H9 (cell line): ENCODE data around the gene PDE1C. TPM values are rescaled to one million over a fixed set of nuclear protein-coding genes. Genes with fewer than 3 reads are reported as not detected.

ENCODE experiments used
- DNase-seq: peaks from one replicate; pipeline ENCODE4 v3.0.0-alpha.2; 2017
- H2AFZ ChIP-seq: one replicate; pipeline ENCODE4 v1.6.1; 2013; ENCODE audit warnings: mild to moderate bottlenecking, low read length, control low read depth, moderate library complexity
- H2AK5ac ChIP-seq: 2 replicates; pipeline ENCODE4 v1.6.1; 2013; ENCODE audit warnings: low read length, control low read depth, mixed read lengths; ENCODE audit not compliant: insufficient read length
- H2BK120ac ChIP-seq: one replicate; pipeline ENCODE4 v1.6.1; 2013; ENCODE audit warnings: low read depth, mild to moderate bottlenecking, low read length, control low read depth, inconsistent platforms; ENCODE audit not compliant: poor library complexity, severe bottlenecking
- H2BK12ac ChIP-seq: 2 replicates; pipeline ENCODE4 v1.6.1; 2013; ENCODE audit warnings: low read length, control low read depth, mixed read lengths, low read depth; ENCODE audit not compliant: insufficient read length
- H2BK15ac ChIP-seq: 2 replicates; pipeline ENCODE4 v1.6.1; 2013; ENCODE audit warnings: low read depth, low read length, control low read depth
- H2BK20ac ChIP-seq: one replicate; pipeline ENCODE4 v1.6.1; 2013; ENCODE audit warnings: low read depth, mild to moderate bottlenecking, low read length, control low read depth, inconsistent platforms; ENCODE audit not compliant: poor library complexity, severe bottlenecking
- H2BK5ac ChIP-seq: 2 replicates; pipeline ENCODE4 v1.6.1; 2013; ENCODE audit warnings: low read length, control low read depth, mixed read lengths; ENCODE audit not compliant: insufficient read length
- H3K14ac ChIP-seq: 2 replicates; pipeline ENCODE4 v1.6.1; 2013; ENCODE audit warnings: low read length, control low read depth; ENCODE audit not compliant: insufficient read depth
- H3K18ac ChIP-seq: 2 replicates; pipeline ENCODE4 v1.6.1; 2013; ENCODE audit warnings: low read depth, mild to moderate bottlenecking, mixed read lengths, low read length, control low read depth; ENCODE audit not compliant: insufficient read length
- H3K23ac ChIP-seq: 2 replicates; pipeline ENCODE4 v1.6.1; 2013; ENCODE audit warnings: low read length, control low read depth, mixed read lengths, low read depth; ENCODE audit not compliant: insufficient read length
- H3K23me2 ChIP-seq: 2 replicates; pipeline ENCODE4 v1.6.1; 2013; ENCODE audit warnings: low read depth, mild to moderate bottlenecking, mixed read lengths, low read length, control low read depth; ENCODE audit not compliant: insufficient read length, poor library complexity, severe bottlenecking
- H3K27ac ChIP-seq: 2 replicates; pipeline ENCODE4 v1.5.1; 2013; ENCODE audit warnings: low read length, control low read depth, mixed read lengths, low read depth; ENCODE audit not compliant: insufficient read length
- H3K27me3 ChIP-seq: 2 replicates; pipeline ENCODE4 v1.6.1; 2013; ENCODE audit warnings: low read length, control low read depth, inconsistent platforms; ENCODE audit not compliant: insufficient read depth
- H3K4ac ChIP-seq: 2 replicates; pipeline ENCODE4 v1.6.1; 2013; ENCODE audit warnings: low read depth, mild to moderate bottlenecking, control low read depth, inconsistent platforms, low read length, moderate library complexity
- H3K4me1 ChIP-seq: 2 replicates; pipeline ENCODE4 v1.6.1; 2013; ENCODE audit warnings: low read length, control low read depth, inconsistent platforms; ENCODE audit not compliant: insufficient read depth
- H3K4me2 ChIP-seq: 2 replicates; pipeline ENCODE4 v1.6.1; 2013; ENCODE audit warnings: low read length, control low read depth, mixed read lengths; ENCODE audit not compliant: insufficient read length, insufficient read depth
- H3K56ac ChIP-seq: 2 replicates; pipeline ENCODE4 v1.6.1; 2013; ENCODE audit warnings: low read depth, mild to moderate bottlenecking, mixed read lengths, low read length, control low read depth; ENCODE audit not compliant: insufficient read length
- H3K79me1 ChIP-seq: 2 replicates; pipeline ENCODE4 v1.6.1; 2013; ENCODE audit warnings: low read depth, mild to moderate bottlenecking, moderate library complexity, low read length, control low read depth, inconsistent platforms; ENCODE audit not compliant: insufficient read depth, poor library complexity, severe bottlenecking
- H3K79me2 ChIP-seq: 2 replicates; pipeline ENCODE4 v1.6.1; 2013; ENCODE audit warnings: low read length, control low read depth, inconsistent platforms; ENCODE audit not compliant: insufficient read depth
- H3K9ac ChIP-seq: 2 replicates; pipeline ENCODE4 v1.6.1; 2013; ENCODE audit warnings: low read length, control low read depth, mixed read lengths; ENCODE audit not compliant: insufficient read length; ENCODE audit errors: extremely low read depth
- H3K9me3 ChIP-seq: one replicate; pipeline ENCODE4 v1.6.1; 2013; ENCODE audit warnings: low read depth, low read length, inconsistent platforms; ENCODE audit not compliant: control insufficient read depth
- H3T11ph ChIP-seq: one replicate; pipeline ENCODE4 v1.6.1; 2013; ENCODE audit warnings: mild to moderate bottlenecking, low read length, control low read depth, inconsistent platforms
- H4K20me1 ChIP-seq: one replicate; pipeline ENCODE4 v1.6.1; 2013; ENCODE audit not compliant: control insufficient read depth, insufficient read length, insufficient read depth
- H4K5ac ChIP-seq: 2 replicates; pipeline ENCODE4 v1.6.1; 2013; ENCODE audit warnings: low read depth, mild to moderate bottlenecking, mixed read lengths, low read length, control low read depth; ENCODE audit not compliant: insufficient read length
- H4K8ac ChIP-seq: replicated peaks from 2 replicates; pipeline ENCODE4 v1.6.1; 2013; ENCODE audit warnings: low read length, control low read depth, mixed read lengths, low read depth; ENCODE audit not compliant: insufficient read length
- H4K91ac ChIP-seq: 2 replicates; pipeline ENCODE4 v1.6.1; 2013; ENCODE audit warnings: low read depth, mild to moderate bottlenecking, moderate library complexity, mixed read lengths, low read length, control low read depth; ENCODE audit not compliant: insufficient read length
- H3K27ac Mint-ChIP-seq, 3 experiments: 2 replicates in 2 of 3; 3 replicates in 1 of 3; pipeline ENCODE4 v1.8.0; 2020 to 2021; ENCODE audit warnings: mixed read lengths in 3 of 3, mild to moderate bottlenecking in 1 of 3, moderate library complexity in 1 of 3
- H3K27me3 Mint-ChIP-seq: 2 replicates; pipeline ENCODE4 v1.8.0; 2021; ENCODE audit warnings: low read depth, mild to moderate bottlenecking, moderate library complexity, mixed read lengths
- H3K36me3 Mint-ChIP-seq, 3 experiments: 2 replicates in 2 of 3; 3 replicates in 1 of 3; pipeline ENCODE4 v1.8.0; 2020 to 2021; ENCODE audit warnings: low read depth in 3 of 3, mixed read lengths in 3 of 3; ENCODE audit not compliant: insufficient read depth in 1 of 3
- H3K4me1 Mint-ChIP-seq, 2 experiments: 2 replicates each; pipeline ENCODE4 v1.8.0; 2020; ENCODE audit warnings: mixed read lengths in 2 of 2
- H3K4me3 Mint-ChIP-seq, 2 experiments: 2 replicates in 1 of 2; 3 replicates in 1 of 2; pipeline ENCODE4 v1.8.0; 2020 to 2021; ENCODE audit warnings: mild to moderate bottlenecking in 2 of 2, mixed read lengths in 2 of 2, moderate library complexity in 1 of 2
- H3K9me3 Mint-ChIP-seq, 2 experiments: 2 replicates in 1 of 2; 3 replicates in 1 of 2; pipeline ENCODE4 v1.8.0; 2020; ENCODE audit warnings: mild to moderate bottlenecking in 2 of 2, mixed read lengths in 2 of 2, moderate library complexity in 1 of 2
- WGBS: extraction: QIAGEN DNeasy Blood & Tissue Kit; methylation state at CpG from one replicate; pipeline ENCODE4 v1.1.7; 2013; ENCODE audit warnings: missing lambda C conversion rate, low lambda C conversion rate, mixed read lengths; ENCODE audit not compliant: insufficient read length; ENCODE audit errors: extremely low coverage; 5-methylcytosine and 5-hydroxymethylcytosine counted together
- total RNA-seq: library from RNA; stranded (reverse); gene quantifications from 2 replicates; pipeline ENCODE4 v1.2.1, GENCODE V29; 2021
- TF ChIP-seq, protein P1 (sequence below): fragments of 200-600 bp; sonication (generic); conservative IDR thresholded peaks from 3 replicates; pipeline ENCODE4 v1.8.0; 2021; ENCODE audit warnings: antibody characterized with exemption, mild to moderate bottlenecking

PDE1C gene
- total RNA-seq, 1 experiment from 2014 or later = 0.17 TPM

DNA sequence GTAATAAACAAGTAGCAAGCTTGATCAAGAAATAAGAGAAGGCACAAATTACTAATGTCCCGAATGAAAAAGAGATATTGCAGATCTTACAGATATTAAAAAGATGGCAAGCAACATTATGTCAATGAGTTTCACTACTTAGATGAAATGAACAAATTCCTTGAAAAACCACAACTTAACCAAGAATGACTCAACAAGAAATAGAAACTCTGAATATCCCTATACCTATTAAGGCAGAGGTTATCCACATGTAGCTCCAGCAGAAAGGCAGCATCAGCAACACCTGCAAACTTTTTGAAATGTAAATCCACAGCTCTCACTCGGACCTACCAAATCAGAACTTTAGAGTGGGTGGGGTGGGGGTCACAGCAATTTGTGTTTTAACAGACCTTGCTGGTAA is 33.6 kb downstream of the PDE1C start:
- no peaks in the 10 kb centered on the region for H4K20me1 ChIP-seq
- no peak overlapping the region for H4K8ac ChIP-seq
- WGBS = no CpG with 5 or more reads among the region's 2 CpGs
- Mint-ChIP-seq H3K4me3 (no peak overlapping the region), H3K36me3 (peaks cover 0 to 11% (median 7%) of the 10 kb centered on the region in 3 experiments; a peak in 5 of 7 replicates), H3K27ac (no peak overlapping the region), H3K27me3 (peaks cover 15% of the 10 kb centered on the region), H3K4me1 (peaks cover 0 to 4% of the 10 kb centered on the region in 2 experiments; a peak in 2 of 4 replicates), H3K9me3 (peaks cover 8 to 10% of the 10 kb centered on the region in 2 experiments)
- no peak overlapping the region for H2BK15ac ChIP-seq
- no peak overlapping the region for H3K27ac ChIP-seq
- no peaks in the 10 kb centered on the region for H3K9me3 ChIP-seq
- H3K18ac ChIP-seq = no peak overlapping the region
- TF ChIP-seq, protein P1, sequence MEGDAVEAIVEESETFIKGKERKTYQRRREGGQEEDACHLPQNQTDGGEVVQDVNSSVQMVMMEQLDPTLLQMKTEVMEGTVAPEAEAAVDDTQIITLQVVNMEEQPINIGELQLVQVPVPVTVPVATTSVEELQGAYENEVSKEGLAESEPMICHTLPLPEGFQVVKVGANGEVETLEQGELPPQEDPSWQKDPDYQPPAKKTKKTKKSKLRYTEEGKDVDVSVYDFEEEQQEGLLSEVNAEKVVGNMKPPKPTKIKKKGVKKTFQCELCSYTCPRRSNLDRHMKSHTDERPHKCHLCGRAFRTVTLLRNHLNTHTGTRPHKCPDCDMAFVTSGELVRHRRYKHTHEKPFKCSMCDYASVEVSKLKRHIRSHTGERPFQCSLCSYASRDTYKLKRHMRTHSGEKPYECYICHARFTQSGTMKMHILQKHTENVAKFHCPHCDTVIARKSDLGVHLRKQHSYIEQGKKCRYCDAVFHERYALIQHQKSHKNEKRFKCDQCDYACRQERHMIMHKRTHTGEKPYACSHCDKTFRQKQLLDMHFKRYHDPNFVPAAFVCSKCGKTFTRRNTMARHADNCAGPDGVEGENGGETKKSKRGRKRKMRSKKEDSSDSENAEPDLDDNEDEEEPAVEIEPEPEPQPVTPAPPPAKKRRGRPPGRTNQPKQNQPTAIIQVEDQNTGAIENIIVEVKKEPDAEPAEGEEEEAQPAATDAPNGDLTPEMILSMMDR = no peak
- H3K4me2 ChIP-seq = no peak overlapping the region
- H2AFZ ChIP-seq = no peak overlapping the region
- H2BK20ac ChIP-seq = no peak overlapping the region
- H3K14ac ChIP-seq = no peak overlapping the region
- H3K4ac ChIP-seq = no peak overlapping the region
- no peaks in the 10 kb centered on the region for H3K4me1 ChIP-seq
- H2BK5ac ChIP-seq = no peak overlapping the region
- no peak overlapping the region for H2BK120ac ChIP-seq
- no peak overlapping the region for H3T11ph ChIP-seq
- H3K27me3 ChIP-seq = no peaks in the 10 kb centered on the region
- H3K23me2 ChIP-seq = no peaks in the 10 kb centered on the region
- H3K9ac ChIP-seq = no peak overlapping the region
- H4K91ac ChIP-seq = no peak overlapping the region
- no peaks in the 10 kb centered on the region for H3K79me2 ChIP-seq
- H3K56ac ChIP-seq = no peak overlapping the region
- no peak overlapping the region for H2AK5ac ChIP-seq
- no peak overlapping the region for H4K5ac ChIP-seq
- no peaks in the 10 kb centered on the region for H3K79me1 ChIP-seq
- H2BK12ac ChIP-seq = no peak overlapping the region
- H3K23ac ChIP-seq = no peak overlapping the region
- DNase-seq = no peak
